Peyer's patch (tissue), 4 donors: Measurements from ENCODE around the gene NAT8. TPM values are rescaled to one million over a fixed set of nuclear protein-coding genes. Genes with fewer than 3 reads are reported as not detected.

Experiments used
- DNase-seq, 3 donors: peaks; one replicate each; pipeline ENCODE4 v3.0.0-alpha.2; 2017 to 2019
- H3K27ac ChIP-seq, 4 donors: fragments of 200-600 bp; sonication (generic); one replicate each; pipeline ENCODE4 v1.5.1; 2016 to 2019
- H3K27me3 ChIP-seq, 2 donors: fragments of 200-600 bp; sonication (generic); one replicate each; pipeline ENCODE4 v1.5.1; 2019
- H3K36me3 ChIP-seq, 3 donors: fragments of 200-600 bp; sonication (generic); one replicate each; pipeline ENCODE4 v1.5.1; 2016 to 2019
- H3K4me1 ChIP-seq, 4 donors: fragments of 200-600 bp; sonication (generic); one replicate each; pipeline ENCODE4 v1.5.1; 2016 to 2019
- H3K4me3 ChIP-seq, 4 donors: fragments of 200-600 bp; sonication (generic); 1 replicate in 3 of 4; 2 replicates in 1 of 4; pipeline ENCODE4 v1.5.1; 2016 to 2019; ENCODE audit warnings: mild to moderate bottlenecking in 1 of 4
- H3K9me3 ChIP-seq, 4 donors: fragments of 200-600 bp; sonication (generic); one replicate each; pipeline ENCODE4 v1.5.1; 2016 to 2019; ENCODE audit warnings: mild to moderate bottlenecking in 1 of 4
- POLR2A ChIP-seq, 2 donors: fragments of 450-650 bp; IDR thresholded peaks; one replicate each; pipeline ENCODE4 v1.5.1; 2017; ENCODE audit warnings: antibody characterized with exemption in 2 of 2, mild to moderate bottlenecking in 2 of 2, moderate library complexity in 2 of 2
- total RNA-seq, 4 donors: library from RNA; depleted of rRNA; stranded (reverse); fragments of >200 nt; gene quantifications; one replicate each; pipeline ENCODE4 v1.1.0, GENCODE V29; 2016
- TF ChIP-seq, protein P1 (sequence below), 6 experiments: fragments of 450-650 bp in 4 of 6; fragments of 200-600 bp in 2 of 6; sonication (generic) in 1 of 6; IDR thresholded peaks; one replicate each; pipeline ENCODE4 v1.5.1; 2017 to 2019; ENCODE audit warnings: antibody characterized with exemption in 6 of 6, mild to moderate bottlenecking in 3 of 6, moderate library complexity in 1 of 6

NAT8 gene
- total RNA-seq, 4 donors from 2014 or later, result 8.5 to 25.4 (median 9.2) TPM; not detected in 1

DNA sequence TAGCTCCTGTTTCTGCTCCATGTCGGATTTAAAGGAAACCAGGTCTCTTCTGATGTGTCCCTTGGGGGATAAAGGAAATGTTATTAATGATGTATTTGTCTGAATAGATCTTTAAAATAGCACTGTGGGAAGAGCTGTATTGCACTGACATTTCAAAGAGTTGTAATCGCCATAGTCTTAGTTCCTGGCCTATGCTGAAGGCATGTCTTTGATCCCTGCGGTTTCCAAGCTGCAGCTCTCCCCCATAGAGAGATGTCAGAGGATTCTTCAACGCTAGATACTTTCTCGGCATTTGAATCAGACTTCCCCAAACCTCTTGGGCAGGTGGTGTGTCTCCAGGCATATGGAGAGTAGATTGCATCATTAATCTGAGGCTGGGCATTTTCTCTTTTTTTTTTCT, 40.4 kb downstream of the NAT8 start:
- no peaks in the 10 kb centered on the region for H3K9me3 ChIP-seq
- DNase-seq, result no peak
- H3K27ac ChIP-seq, result no peak overlapping the region
- no peaks in the 10 kb centered on the region for H3K4me1 ChIP-seq
- H3K27me3 ChIP-seq, result no peaks in the 10 kb centered on the region
- no peak for TF ChIP-seq POLR2A (IDR thresholded peaks at IDR 0.05)
- TF ChIP-seq, protein P1, sequence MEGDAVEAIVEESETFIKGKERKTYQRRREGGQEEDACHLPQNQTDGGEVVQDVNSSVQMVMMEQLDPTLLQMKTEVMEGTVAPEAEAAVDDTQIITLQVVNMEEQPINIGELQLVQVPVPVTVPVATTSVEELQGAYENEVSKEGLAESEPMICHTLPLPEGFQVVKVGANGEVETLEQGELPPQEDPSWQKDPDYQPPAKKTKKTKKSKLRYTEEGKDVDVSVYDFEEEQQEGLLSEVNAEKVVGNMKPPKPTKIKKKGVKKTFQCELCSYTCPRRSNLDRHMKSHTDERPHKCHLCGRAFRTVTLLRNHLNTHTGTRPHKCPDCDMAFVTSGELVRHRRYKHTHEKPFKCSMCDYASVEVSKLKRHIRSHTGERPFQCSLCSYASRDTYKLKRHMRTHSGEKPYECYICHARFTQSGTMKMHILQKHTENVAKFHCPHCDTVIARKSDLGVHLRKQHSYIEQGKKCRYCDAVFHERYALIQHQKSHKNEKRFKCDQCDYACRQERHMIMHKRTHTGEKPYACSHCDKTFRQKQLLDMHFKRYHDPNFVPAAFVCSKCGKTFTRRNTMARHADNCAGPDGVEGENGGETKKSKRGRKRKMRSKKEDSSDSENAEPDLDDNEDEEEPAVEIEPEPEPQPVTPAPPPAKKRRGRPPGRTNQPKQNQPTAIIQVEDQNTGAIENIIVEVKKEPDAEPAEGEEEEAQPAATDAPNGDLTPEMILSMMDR (IDR thresholded peaks at IDR 0.05), result no peak
- peaks cover 0 to 36% (median 0%) of the 10 kb centered on the region in 3 donors for H3K36me3 ChIP-seq
- no peak overlapping the region for H3K4me3 ChIP-seq

DNA sequence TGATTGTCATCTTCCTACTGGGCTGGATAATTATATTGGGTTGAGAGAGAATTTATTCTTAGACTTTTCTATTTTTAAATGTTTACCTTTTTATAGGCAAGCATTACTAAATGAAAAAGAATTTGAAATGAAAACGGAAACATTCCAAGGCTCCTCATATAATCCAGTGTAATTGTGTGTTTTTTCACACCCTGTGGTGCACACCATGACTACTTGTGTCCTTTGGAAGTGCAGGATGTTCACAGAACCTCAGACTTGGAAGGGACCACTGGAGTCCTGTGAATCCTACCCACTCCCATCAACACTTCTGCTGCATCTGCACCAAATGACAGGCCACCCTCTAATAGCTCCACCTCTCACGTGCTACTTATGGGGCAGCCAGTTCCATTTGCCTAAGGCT, 48.0 kb downstream of the NAT8 start:
- no peak overlapping the region for H3K27ac ChIP-seq
- no peak overlapping the region for H3K4me3 ChIP-seq
- H3K36me3 ChIP-seq, result no peaks in the 10 kb centered on the region
- TF ChIP-seq POLR2A (IDR thresholded peaks at IDR 0.05), result no peak
- TF ChIP-seq, protein P1 (IDR thresholded peaks at IDR 0.05), result no peak
- no peak for DNase-seq
- H3K9me3 ChIP-seq, result no peaks in the 10 kb centered on the region
- no peaks in the 10 kb centered on the region for H3K4me1 ChIP-seq
- no peaks in the 10 kb centered on the region for H3K27me3 ChIP-seq

DNA sequence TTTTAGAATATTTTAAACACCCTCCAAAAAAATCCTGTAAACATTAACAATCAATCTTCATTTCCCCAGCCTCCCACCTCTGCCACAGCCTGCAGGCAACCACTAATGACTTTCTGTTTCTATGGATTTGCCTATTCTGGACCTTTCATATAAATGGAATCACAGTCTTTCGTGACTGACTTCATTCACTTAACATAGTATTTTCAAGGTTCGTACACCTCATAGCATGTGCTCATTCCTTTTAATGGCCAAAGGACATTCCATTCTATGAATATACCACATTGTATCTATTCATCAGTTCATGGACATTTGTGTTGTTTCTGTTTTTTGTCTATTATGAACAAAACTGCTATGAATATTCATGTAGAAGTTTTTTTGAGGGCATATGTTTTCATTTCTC, 48.5 kb downstream of the NAT8 start:
- TF ChIP-seq, protein P1 (IDR thresholded peaks at IDR 0.05), result no peak
- TF ChIP-seq POLR2A (IDR thresholded peaks at IDR 0.05), result no peak
- Histone ChIP-seq H3K9me3 (no peaks in the 10 kb centered on the region), H3K4me3 (no peak overlapping the region), H3K36me3 (no peaks in the 10 kb centered on the region), H3K4me1 (no peaks in the 10 kb centered on the region), H3K27ac (no peak overlapping the region), H3K27me3 (no peaks in the 10 kb centered on the region)
- no peak for DNase-seq

Other genes starting within 250 kb of the NAT8 start
- 10 to 100 TPM; 17.3 to 28.5 (median 19.2) TPM for gene TPRKB, start 94.9 kb upstream of the NAT8 start, total RNA-seq
- 10 to 100 TPM; 25.6 to 36.3 (median 26.8) TPM for gene DUSP11, start 137.7 kb upstream of the NAT8 start, total RNA-seq
- not detected for gene C2orf78, start 141.8 kb upstream of the NAT8 start, total RNA-seq
- 10 to 100 TPM; 25.4 to 61.9 (median 44.3) TPM for gene STAMBP, start 186.5 kb upstream of the NAT8 start, total RNA-seq